Activated CD4-positive, CD25-positive, alpha-beta regulatory T cell treated with anti-CD3 and anti-CD28 coated beads, Interleukin-2, amount 50 U/mL, for 24 hours (primary cell): ENCODE measurements around the gene LDB3.

Source experiments
- ATAC-seq, 2 donors: fragments of 150-1000 bp; cut with Tn5 transposase; one replicate each; pipeline ENCODE4 v1.10.0; 2021; ENCODE audit warnings: mild to moderate bottlenecking in 1 of 2, moderate library complexity in 1 of 2

Gene LDB3

DNA sequence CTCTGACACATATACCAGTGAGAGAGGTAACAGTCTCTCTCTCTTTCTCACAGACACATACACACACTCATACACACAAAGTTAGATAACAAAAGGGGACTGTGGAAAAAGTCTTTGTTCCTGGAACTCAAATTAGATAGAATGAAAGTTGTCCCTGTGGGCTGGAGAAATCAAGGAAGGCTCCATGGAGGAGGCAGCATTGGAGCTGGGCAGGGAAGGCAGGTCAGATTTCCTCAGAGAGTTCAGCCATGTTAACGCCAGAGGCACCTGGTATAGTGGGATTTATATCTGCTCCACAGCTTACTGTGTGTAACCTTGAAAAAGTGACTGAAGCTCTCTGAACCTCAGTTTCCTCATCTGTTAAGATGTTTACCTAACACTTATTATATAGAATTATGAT lies 38.7 kb downstream of the LDB3 start:
- ATAC-seq, result no peak

DNA sequence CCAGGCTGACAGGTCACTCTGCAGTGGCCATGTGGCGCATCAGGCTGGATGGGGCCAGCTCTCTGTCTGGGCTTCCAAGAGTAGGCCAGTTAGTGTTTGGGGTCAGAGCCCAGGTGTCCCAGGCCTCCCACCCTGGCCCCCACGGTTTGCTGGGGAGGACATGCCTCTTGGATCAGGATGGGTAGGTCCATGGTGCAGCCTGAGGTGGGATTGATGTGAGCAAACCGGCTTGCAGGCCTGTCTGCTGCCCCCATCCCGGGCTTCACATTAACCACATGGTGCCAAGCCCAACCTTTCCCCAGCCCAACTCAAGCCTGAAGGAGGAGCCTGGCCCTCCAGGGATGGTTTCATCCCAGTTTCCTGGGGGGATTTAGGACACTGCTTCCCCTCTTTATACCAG lies 39.2 kb downstream of the LDB3 start:
- no peak for ATAC-seq

DNA sequence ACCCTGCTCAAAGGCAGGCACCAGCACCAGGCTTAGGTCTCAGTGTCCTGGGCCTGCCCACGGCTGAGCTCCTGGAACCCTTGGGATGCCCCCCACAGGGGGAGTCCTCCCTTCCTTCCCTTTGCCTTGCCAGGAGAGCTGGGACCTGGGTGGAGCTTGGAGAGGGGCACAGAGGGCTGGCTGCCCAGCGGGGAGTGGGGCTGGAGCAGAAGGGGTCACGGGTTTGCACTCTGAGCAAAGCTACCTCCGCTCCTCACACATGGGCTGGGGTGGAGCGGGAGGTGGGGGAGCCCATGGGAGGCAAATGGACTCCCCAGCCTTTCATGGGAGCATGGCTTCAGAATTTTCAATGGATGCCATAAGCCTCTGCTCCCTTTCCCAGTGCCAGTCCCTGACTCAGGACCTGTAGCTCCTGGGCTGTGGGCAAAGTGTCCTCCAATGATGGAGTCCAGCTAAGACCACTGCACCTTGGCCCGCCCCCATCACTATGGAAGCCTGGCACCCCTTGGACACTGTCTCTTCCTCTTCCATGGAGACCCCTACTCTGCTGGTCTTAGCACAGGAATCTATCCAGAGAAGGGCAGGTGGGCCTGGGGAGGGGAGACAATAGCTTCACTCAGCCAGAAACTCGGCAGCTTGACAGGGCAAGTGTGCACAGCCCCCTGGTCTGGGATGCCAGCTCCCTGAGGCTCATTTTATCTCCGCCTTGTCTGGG lies 39.9 kb downstream of the LDB3 start:
- no peak for ATAC-seq

DNA sequence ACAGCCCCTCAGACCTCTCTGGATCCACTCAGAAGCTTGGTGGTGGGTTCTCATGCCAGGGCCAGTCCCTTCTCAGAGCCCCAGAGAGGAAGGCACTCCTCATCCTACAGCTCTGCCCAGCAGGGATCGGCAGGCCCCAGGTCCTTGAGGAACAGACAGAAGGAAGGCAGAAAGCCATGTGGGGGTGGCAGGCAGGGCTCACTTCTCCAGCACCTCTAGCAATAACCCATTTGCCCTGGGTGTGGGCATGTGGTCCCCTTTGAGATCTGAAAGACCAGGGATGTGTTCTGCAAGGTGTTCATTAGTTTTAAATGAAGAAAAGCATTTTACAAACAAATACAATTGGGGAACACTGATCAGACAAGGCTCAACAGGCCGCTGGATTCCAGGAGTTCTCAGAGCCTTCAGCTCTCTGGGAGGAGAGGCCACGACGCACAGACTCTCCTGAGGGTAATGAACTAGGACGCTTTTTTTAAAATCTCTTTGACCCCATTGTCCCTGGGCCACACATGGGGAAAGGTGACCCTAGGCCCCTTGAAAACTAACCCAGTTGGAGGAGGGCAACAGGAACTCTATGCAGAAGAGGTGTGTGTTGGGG lies 40.6 kb downstream of the LDB3 start:
- ATAC-seq, result no peak

DNA sequence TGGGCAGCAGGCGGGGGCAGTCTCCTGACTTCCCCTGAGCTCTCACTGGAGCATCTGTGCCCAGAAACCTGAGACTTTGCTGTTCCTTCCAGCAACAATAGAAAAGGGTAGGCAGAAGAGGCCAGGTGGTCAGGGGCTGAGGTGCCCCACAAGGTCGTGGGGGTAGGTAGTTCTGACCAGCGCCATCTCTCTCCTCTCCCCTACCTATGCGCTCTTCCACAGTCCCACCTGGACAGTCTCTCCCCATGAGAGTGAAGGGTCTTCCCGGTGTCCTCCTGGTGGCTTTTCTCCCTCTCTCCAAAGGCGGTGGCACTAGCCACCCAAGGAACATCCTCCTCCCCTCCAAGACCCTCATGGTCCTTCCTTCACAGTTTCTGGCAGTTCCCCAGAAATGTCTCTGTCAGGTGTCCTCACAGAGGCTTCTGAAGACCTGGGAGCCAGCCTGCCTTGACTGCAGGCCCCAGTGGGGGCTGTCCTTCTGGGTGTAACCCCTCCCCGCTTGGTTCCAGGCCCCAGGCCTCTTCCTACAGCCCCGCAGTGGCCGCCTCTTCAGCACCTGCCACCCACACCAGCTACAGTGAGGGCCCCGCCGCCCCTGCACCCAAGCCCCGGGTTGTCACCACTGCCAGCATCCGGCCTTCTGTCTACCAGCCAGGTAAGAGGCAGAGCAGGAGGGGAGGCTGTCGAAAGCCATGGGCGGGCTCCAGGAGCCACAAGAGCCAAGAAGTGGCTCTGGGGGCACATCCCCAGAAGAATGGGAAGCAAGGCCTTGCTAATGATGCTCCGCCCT lies 41.3 kb downstream of the LDB3 start:
- ATAC-seq, result no peak

DNA sequence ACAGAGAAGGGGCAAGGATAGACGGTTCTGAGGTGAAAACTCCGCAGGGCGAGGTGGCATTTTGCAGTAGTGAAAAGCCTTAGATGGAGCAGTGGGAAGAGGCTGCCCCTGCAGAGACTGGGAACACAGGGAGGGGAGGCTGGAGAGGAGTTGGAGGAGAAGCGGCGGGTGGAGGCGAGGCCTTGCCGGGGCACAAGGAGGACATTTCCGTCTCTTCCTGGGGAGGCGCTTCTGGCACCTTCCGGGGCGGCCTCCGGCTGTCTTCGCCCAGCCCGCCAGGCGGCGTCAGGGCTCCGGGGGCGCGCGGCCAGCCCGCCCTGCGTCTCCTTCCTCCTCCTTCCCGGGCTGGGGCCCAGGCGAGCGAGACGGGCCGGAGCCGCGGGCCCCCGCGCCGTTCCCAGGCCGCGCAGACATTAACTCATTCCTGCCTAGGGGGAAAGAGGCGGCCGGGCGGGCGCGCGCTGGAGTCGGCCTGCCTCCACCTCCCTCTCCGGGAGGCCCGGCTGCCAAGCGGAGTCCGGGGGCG lies 42.7 kb downstream of the LDB3 start:
- ATAC-seq, result peak; percentile 91 to 93

DNA sequence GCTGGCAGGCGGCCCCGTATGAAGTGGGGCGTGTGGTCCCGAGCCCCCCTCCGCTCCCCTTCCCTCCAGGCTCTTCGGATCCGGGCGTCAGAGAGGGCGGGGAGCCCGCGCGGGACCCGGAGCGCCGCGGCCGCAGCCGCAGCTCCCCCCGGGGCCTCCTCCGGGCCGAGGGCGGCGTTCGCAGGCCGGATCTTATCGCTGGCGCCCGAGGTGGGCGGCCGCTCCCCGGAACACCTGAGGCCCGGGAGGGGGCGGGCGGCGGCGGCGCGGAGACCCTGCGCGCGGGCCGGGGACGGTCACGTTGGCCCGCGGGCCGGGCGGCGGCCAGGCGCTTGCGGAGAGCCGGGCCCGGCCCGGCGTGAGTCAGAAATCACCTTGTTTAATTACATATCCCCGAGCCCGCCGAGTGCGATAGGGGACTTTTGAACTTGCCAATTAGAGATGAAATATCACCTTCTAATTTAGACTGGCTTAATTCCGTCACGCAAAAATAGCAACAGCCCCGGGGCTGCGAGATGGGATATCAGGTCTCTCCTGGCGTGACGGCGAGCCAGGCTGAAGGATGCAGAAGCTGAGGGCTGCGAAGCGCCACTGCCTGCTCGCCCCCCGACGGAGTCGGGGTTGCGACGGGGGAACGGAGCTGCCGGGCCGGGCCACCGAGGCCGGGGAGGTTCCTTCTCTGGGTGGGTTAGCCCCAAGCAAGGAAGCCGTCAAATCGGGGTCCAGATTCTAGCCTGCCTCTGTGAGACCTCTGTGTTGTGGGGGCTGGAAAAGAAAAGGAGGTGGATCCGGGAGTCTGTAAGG lies 43.4 kb downstream of the LDB3 start:
- peak; percentile 50 for ATAC-seq

DNA sequence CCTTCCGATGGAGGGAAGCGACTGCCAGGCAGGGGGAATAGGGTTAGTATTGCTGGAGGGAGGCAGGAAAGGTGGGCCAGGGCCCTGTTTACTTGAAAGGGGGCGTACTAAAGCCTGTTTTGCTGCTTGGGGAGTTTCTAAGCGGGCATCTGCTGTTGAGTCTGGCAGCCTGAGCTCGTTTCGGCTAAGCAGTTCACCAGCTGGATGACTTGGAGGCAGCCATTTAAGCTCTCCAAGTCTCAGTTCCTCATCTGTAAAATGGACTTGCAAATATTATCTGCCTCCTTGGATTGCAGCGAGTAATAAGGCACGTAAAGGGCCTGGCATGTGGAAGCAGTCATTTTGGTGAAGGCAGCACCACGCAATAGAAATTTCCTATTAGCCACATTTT lies 44.0 kb downstream of the LDB3 start:
- no peak for ATAC-seq

DNA sequence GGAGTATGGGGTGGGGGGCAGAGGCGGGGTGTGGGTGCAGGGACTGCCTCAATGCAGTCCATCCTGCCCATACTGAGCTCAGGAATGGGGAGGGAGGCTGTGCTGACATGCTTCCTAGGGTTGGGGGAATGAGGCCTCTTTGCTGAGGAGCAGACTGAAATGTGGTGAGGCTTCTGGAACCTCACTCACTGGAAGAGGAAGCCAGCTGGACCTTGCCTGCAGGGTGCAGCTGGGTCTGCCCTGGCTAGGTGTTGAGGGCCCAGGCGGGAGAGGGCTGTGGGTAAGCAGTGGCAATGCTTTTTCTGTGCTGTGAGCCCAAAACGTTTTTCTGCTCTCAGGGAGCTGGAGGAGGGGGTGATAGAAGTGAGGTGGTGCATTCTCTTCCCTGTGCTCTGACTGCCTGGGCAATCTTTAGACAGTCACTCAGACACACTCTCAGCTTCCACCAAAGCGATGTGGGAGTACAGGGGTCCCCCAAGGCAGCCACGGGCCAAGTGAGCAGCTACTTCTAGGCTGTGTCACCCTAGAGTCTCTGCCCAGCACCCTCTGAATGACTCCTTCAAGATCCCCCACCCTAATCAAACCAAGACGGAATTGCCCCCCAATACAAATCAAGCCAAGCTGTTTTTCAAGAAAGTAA lies 47.0 kb downstream of the LDB3 start:
- no peak for ATAC-seq

DNA sequence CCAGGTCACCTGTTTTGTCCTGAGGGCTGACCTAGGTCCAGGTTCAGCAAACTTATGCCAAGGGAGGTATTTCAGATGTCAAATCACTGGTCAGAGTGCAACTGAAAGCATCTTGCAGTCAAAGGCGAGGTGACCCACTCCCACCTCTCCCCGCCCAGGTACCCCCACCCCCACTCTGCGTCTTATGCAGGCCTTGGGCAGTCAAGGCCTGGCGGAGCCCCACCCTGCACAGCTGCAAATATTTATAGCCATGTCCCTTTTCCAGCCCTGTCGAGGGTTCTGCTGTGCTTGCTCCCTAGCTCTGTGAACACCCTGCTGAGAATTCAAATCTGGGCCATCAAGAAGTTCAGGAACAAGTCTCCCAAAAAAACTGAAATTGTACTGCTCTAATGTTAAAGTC lies 47.5 kb downstream of the LDB3 start:
- no peak for ATAC-seq

DNA sequence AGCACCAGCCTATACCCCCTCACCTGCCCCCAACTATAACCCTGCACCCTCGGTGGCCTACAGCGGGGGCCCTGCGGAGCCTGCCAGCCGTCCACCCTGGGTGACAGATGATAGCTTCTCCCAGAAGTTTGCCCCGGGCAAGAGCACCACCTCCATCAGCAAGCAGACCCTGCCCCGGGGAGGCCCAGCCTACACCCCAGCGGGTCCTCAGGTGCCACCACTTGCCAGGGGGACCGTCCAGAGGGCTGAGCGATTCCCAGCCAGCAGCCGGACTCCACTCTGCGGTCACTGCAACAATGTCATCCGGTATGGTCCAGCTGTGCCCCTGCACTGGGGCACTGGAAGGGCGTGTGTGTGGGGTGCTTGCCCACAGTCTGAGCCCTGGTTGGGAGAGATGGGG lies 48.2 kb downstream of the LDB3 start:
- no peak for ATAC-seq

DNA sequence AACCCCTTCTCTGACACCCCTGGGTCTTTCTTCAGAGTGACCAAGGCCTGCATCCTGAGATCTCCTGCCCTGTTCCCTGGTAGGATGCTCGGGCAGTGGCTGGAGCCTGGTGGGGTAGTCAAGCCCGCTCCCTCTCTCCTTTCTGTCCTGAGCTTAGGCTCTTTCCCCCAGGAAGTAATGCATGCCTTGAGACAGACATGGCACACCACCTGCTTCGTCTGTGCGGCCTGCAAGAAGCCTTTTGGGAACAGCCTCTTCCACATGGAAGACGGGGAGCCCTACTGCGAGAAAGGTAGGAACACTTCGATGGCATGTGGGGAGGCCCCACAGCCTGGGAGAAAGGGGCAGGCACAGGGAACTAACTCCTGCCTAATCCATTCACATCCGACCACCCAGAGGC lies 50.2 kb downstream of the LDB3 start:
- ATAC-seq, result no peak

DNA sequence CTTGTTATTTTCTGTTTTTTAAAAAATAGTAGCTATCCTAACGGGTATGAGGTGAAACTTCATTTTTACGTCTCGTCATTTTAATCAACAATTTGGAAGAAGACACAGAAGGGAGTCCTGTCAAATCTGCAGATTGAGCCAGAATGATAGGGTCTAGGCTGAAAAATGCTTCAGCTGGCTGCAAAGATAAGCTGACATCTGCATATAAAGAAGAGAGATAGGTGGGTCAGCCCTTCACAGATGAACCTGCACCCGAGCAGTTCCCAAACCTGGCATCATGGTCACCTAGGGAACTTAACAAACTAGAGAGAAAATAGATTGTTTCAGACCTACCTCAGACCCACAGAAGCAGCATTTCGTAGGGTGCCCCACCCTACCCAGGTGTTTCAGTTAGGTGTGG lies 52.9 kb downstream of the LDB3 start:
- no peak for ATAC-seq

DNA sequence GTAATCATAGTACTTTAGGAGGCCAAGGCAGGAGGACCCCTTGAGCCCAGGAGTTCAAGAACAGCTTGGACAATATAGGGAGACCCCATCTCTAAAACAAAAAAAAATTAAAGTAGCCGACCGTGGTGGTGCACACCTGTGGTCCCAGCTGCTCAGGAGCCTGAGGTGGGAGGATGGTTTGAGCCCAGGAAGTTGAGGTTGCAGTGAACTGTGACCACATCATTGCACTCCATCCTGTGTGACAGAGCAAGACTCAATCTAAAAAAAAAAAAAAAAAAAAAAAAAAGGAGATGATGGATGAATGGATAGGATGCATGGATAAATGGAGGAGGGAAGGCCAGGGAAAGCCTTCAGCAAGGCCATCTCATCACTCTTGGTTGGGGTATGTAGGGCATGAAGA lies 54.7 kb downstream of the LDB3 start:
- no peak for ATAC-seq

DNA sequence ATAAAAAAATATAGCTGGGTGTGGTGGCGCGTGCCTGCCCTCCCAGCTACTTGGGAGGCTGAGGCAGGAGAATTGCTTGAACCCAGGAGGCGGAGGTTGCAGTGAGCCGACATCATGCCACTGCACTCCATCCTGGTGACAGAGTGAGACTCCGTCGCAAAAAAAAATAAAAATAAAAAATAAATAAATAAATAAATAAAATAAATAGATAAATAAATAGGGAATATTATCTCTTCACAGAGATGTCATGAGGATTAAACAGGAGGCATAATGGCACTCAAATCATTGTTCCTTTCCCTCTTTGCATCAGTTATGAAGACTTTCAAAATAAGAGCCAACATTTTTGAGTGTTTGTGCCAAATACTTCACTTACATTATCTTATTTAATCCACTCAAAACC lies 56.1 kb downstream of the LDB3 start:
- no peak for ATAC-seq

DNA sequence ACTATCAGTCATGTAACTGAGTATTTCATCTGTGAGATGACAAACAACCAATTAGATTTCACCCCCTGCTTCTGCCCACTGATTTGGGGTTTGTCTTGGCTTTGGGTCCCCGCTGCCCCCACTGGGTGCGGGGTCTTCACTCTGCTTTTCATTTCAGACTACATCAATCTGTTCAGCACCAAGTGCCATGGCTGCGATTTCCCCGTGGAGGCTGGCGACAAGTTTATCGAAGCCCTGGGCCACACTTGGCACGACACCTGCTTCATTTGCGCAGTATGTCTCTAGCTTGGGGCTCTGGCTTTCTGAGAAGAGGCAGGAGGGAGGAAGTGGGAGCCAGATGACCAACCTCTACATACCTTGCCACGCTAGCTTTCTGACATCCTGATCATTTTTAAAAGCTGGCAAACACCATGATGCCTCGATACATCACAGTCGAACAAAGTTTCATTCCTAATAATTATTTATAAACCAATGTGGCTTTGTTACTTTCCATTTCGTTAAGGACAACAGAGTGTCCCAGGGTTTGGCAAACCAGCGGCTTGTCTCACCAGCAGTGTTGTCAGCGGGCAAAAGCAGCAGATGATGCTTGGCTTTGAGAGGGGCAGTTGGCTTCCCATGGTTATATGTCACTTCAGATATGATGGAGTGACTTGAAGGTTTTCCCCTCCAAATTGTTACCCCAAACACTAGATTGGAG lies 57.8 kb downstream of the LDB3 start:
- no peak for ATAC-seq

DNA sequence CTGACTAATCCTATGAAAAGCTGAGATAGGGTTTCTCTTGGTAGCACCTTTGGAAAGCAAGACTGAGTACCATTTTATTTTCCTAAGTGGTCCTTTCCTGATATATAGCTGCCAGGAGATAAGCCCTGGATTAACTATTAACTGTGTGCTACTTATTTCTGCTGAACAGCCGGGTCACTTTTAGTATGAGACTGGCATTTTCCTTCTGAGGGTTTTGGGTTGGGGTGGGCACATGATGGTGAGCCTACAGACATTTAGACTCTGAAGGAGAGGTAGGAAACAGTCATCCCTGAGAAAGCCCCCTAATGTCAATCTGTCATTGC lies 58.3 kb downstream of the LDB3 start:
- ATAC-seq, result no peak

DNA sequence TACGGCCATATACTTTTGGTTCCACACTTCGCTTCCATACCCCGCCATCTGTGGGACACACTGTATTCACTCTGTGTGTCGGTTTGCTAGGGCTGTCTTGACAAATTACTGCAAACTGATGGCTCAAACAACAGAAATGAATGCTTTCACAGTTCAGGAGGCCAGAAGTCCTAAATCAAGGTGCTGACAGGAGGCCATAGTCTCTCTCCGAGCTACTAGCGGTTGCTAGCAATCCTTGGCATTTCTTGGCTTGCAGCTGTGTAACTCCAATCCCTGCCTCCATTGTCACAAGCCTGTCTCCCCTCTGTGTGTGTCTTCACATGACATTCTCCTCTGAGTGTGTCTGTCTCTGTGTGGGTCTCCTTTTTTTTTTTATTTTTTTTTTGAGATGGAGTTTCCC lies 59.2 kb downstream of the LDB3 start:
- ATAC-seq, result no peak

DNA sequence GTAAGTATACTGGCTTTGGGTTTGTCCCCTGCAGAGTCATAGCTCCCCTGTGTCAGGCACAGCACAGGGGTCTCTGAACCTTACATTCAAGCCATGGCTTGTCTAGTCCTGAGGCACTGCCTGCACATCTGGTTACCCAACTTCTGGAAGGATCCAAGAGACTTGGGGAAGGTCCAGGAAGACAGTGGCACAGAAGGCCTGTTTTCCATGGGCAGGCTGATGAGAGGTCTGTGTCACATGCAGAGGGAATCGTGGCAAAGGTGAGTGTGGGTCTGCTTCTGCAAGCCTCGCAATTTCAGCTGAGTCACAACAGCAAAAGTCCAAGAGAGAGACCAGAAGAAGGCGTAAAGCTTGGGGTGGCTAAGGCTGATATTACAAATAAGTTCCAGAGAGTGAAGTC lies 59.7 kb downstream of the LDB3 start:
- no peak for ATAC-seq

DNA sequence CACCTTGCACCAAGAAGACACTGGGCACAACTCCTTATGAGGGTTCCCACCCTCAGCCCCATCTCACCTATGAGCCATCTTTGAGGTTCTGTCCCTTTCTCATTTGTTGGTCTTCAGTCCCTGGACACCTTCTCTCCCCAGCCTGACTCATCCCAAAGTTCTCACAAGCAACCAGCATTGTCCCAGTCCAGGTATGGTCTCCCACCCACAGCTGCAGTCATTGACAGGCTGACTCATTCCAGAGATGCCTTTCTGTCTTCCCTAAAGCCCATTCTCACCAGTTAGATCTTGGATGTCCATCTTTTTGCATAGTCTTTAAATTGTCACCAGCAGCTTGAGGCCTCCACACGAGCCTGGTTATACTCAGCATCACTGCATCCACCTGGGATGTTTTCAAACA lies 61.4 kb downstream of the LDB3 start:
- ATAC-seq, result no peak

DNA sequence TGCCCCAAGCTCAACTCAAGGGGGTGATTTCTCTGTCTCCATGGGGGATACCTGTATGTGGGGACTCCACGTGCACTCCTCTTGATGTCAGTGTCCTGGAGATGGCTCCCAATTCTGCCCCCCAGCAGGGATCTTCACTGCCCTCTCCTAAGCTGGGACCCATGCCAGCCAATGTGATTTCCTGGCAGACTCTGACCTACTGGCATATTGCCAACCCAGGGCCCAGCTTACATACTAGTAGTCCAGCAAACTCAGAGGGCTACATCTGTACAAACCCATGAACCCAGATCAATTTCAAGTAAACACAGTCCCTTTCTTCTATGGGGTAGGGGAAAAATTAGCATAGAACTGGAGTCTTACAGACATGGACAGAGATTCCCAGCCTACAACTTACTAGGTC lies 61.9 kb downstream of the LDB3 start:
- ATAC-seq, result no peak

DNA sequence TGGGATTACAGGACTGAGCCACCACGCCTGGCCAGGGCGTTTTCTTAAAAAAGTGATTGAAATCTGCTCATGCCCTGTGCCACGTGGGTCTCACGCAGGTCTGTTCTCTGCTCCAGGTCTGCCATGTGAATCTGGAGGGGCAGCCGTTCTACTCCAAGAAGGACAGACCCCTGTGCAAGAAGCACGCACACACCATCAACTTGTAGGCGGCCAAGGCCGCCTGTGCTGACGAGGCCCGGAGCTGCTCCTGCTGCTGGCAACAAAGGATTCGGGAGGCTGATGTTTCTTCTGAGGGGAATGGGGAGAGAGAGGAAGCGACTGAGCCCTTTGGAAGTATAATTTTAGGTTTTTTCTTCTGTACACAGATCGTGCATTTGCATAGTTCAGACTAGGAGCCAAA lies 64.5 kb downstream of the LDB3 start:
- no peak for ATAC-seq
